ENCODE measurements around the gene ICE1. TPM values are rescaled to one million over a fixed set of nuclear protein-coding genes. Genes with fewer than 3 reads are reported as not detected.
"Not testable (repeated sequence)": the region's sequence is repeated elsewhere in the genome, so short reads cannot be mapped to it uniquely, and the experiment has no call there.

Gene ICE1
- total RNA-seq, 1 donor, result 60.9 TPM

DNA sequence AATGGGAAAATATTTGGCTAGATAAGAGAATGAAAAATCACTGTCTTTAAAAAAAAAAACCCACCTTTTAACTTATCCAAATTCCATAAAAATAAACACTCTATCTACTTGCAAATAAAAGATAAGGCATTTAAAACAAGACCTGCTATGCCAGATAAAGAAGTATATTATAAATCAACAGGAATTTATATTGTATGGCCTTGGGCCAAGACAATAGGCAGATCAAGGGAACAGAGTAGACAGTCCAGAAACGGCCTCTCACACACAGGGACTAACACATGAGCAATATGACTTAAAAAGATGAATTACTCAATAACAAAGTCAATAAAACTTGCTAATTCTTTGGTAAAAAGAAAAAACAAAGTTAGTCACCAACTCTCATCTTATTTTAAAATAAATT is 34.7 kb upstream of the ICE1 start:
- Histone ChIP-seq H3K4me3 (ENCODE audit: low read length) (no peak overlapping the region), H3K27me3 (ENCODE audit: insufficient read depth, low read length) (no peaks in the 10 kb centered on the region), H3K9me3 (ENCODE audit: low read depth, low read length) (no peaks in the 10 kb centered on the region), H3K4me1 (ENCODE audit: insufficient read depth, low read length) (no peaks in the 10 kb centered on the region)

GRCh38 chr5:5390121-5390869 is 32.2 kb upstream of the ICE1 start:
- not testable (repeated sequence) for H3K9me3 ChIP-seq (ENCODE audit: low read depth, low read length); H3K27me3 ChIP-seq (ENCODE audit: insufficient read depth, low read length); H3K4me1 ChIP-seq (ENCODE audit: insufficient read depth, low read length); H3K4me3 ChIP-seq (ENCODE audit: low read length)

GRCh38 chr5:5392504-5392903 is 30.0 kb upstream of the ICE1 start:
- H3K9me3 ChIP-seq (ENCODE audit: low read depth, low read length); H3K4me1 ChIP-seq (ENCODE audit: insufficient read depth, low read length); H3K4me3 ChIP-seq (ENCODE audit: low read length); H3K27me3 ChIP-seq (ENCODE audit: insufficient read depth, low read length): not testable (repeated sequence)

GRCh38 chr5:5394384-5394986 is 28.0 kb upstream of the ICE1 start:
- not testable (repeated sequence) for H3K4me3 ChIP-seq (ENCODE audit: low read length); H3K4me1 ChIP-seq (ENCODE audit: insufficient read depth, low read length); H3K27me3 ChIP-seq (ENCODE audit: insufficient read depth, low read length); H3K9me3 ChIP-seq (ENCODE audit: low read depth, low read length)

DNA sequence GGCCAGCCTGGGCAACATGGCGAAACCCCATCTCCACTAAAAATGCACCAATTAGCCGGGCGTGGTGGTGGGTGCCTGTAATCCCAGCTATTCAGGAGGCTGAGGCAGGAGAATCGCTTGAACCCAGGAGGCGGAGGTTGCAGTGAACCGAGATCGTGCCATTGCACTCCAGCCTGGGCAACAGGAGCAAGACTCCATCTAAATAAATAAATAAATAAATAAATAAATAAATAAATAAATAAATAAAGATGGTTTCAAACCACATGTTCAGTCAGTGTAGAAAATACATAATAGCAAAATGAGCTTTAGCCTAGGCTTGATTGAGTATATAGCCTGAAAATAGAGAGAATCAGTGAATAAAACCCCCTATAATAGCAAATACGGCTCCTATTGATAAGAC is 27.4 kb upstream of the ICE1 start:
- not testable (repeated sequence) for H3K4me3 ChIP-seq (ENCODE audit: low read length)

GRCh38 chr5:5398071-5398470 is 24.4 kb upstream of the ICE1 start:
- no peaks in the 10 kb centered on the region for H3K9me3 ChIP-seq (ENCODE audit: low read depth, low read length)

More for the DNA sequence above, 27.4 kb upstream of the ICE1 start:
- H3K9me3 ChIP-seq (ENCODE audit: low read depth, low read length); H3K4me1 ChIP-seq (ENCODE audit: insufficient read depth, low read length); H3K27me3 ChIP-seq (ENCODE audit: insufficient read depth, low read length): not testable (repeated sequence)

DNA sequence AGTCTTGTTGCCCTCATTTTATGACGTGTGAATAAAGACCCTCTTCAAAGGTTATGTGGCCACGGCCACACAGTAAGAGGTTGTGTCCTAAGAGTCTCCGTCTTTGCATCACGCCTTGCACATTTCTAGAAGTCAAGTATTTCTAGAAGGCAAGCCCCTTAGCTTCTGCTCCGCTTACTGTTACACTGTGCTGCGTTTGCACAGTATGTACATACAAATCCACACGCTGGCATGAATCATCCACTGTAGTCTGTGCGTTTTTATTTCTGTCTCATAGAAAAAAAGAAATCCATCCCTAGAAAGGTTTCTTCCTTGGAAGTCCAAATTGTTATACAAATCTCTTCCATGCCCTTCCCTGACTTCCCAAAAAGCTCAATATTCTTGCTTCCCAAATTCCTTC is 21.4 kb upstream of the ICE1 start:
- H3K4me3 ChIP-seq (ENCODE audit: low read length), result no peak overlapping the region
- no peaks in the 10 kb centered on the region for H3K27me3 ChIP-seq (ENCODE audit: insufficient read depth, low read length)
- no peaks in the 10 kb centered on the region for H3K4me1 ChIP-seq (ENCODE audit: insufficient read depth, low read length)
- no peaks in the 10 kb centered on the region for H3K9me3 ChIP-seq (ENCODE audit: low read depth, low read length)

More at GRCh38 chr5:5398071-5398470, 24.4 kb upstream of the ICE1 start:
- H3K4me1 ChIP-seq (ENCODE audit: insufficient read depth, low read length), result no peaks in the 10 kb centered on the region
- no peaks in the 10 kb centered on the region for H3K27me3 ChIP-seq (ENCODE audit: insufficient read depth, low read length)
- H3K4me3 ChIP-seq (ENCODE audit: low read length), result no peak overlapping the region

DNA sequence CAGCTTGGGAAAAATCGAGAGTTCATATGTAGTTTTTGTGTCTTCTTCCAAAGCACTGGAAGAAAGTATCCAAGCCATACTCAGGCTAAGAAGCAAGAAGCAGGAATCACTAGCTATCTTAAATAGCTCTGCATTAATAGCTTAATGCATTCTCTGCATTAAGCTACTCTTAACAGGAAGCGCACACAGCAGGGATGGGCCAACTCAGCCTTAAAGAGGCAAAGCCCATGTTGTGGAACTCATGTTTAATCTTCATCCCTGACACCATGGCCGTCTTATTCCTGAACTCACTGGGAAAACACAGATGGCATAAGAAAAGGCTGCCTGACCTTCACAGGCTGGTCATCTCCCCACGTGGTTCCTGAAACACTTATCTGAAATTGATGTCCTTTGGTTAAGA is 18.7 kb upstream of the ICE1 start:
- H3K4me1 ChIP-seq (ENCODE audit: insufficient read depth, low read length), result no peaks in the 10 kb centered on the region
- H3K4me3 ChIP-seq (ENCODE audit: low read length), result no peak overlapping the region
- H3K9me3 ChIP-seq (ENCODE audit: low read depth, low read length), result no peaks in the 10 kb centered on the region
- no peaks in the 10 kb centered on the region for H3K27me3 ChIP-seq (ENCODE audit: insufficient read depth, low read length)

DNA sequence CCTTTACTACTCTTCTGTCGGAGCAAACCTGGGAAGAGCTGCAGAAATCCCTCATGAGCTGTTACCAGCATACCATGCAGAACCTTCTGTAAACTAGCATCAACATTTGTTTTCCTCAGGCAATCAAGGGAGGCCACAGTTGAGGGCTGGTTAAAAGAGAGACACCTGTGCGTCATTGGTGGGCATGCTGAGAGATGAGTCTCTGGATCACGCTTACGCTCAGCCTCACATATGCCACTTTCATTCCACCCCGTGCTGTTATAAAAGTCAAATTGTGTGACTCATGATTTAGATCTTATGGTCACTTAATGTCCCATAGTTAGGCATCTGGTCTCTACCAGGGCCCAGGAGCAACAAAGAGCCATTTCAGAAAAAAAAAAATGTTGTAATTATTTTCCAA is 18.1 kb upstream of the ICE1 start:
- peaks cover 4% of the 10 kb centered on the region for H3K9me3 ChIP-seq (ENCODE audit: low read depth, low read length)
- no peaks in the 10 kb centered on the region for H3K4me1 ChIP-seq (ENCODE audit: insufficient read depth, low read length)
- H3K4me3 ChIP-seq (ENCODE audit: low read length), result no peak overlapping the region
- no peaks in the 10 kb centered on the region for H3K27me3 ChIP-seq (ENCODE audit: insufficient read depth, low read length)

GRCh38 chr5:5405441-5405840 is 17.0 kb upstream of the ICE1 start:
- no peak overlapping the region for H3K4me3 ChIP-seq (ENCODE audit: low read length)
- peaks cover 10% of the 10 kb centered on the region for H3K9me3 ChIP-seq (ENCODE audit: low read depth, low read length)
- no peaks in the 10 kb centered on the region for H3K4me1 ChIP-seq (ENCODE audit: insufficient read depth, low read length)
- H3K27me3 ChIP-seq (ENCODE audit: insufficient read depth, low read length), result no peaks in the 10 kb centered on the region

DNA sequence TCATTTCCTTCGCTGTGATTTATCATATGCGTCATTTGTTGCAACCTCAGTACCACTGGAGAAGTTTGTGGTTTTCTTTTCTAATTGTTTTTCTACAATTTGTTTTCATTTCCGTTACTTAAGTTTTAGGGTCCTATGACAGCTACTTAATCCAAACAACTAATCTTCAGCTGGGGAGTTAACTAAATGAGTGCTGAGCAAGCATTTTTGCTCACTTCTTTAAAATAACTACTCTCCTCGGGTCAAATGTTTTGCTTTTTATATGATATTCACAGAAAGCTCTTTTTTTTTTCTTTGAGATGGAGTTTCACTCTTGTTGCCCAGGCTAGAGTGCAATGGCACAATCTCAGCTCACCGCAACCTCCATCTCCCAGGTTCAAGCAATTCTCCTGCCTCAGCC is 14.6 kb upstream of the ICE1 start:
- H3K27me3 ChIP-seq (ENCODE audit: insufficient read depth, low read length), result no peaks in the 10 kb centered on the region
- H3K9me3 ChIP-seq (ENCODE audit: low read depth, low read length), result peaks cover 10% of the 10 kb centered on the region
- no peaks in the 10 kb centered on the region for H3K4me1 ChIP-seq (ENCODE audit: insufficient read depth, low read length)
- H3K4me3 ChIP-seq (ENCODE audit: low read length), result no peak overlapping the region

DNA sequence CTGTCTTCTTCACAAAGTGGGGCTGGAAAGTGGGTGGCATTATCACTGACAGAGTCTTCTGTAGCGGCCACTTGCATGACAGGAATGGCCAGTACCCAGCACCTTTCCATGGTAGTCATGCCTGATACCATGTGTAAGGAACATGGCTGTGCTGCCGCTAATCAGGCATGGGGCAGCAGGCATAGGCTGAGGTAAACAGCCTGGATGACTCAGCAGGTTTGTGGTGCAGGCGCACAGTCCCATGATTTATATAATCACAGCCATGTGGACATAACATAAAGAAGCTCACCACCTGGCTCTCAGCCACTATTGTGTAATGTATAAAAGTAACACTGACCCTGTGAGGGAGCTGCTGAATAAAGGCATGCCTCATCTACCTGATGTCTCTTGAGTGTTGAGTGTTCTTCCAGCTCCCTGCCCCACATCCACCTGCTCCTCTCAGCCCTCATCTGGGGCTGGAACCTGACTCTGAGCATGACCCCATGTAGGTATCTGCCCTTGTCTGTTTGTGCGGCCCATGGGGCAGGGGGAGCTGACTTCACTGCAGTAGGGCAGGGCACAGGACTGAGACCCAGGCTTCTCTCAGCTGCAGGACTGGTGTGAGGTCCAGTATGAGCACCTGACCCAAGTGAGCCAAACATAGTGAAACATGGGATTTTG is 13.2 kb upstream of the ICE1 start:
- Histone ChIP-seq H3K4me3 (ENCODE audit: low read length) (no peak overlapping the region), H3K4me1 (ENCODE audit: insufficient read depth, low read length) (no peaks in the 10 kb centered on the region), H3K9me3 (ENCODE audit: low read depth, low read length) (peaks cover 10% of the 10 kb centered on the region), H3K27me3 (ENCODE audit: insufficient read depth, low read length) (no peaks in the 10 kb centered on the region)

- H3K27me3 ChIP-seq (ENCODE audit: insufficient read depth, low read length); H3K4me3 ChIP-seq (ENCODE audit: low read length); H3K4me1 ChIP-seq (ENCODE audit: insufficient read depth, low read length): not testable (repeated sequence)
- peaks cover 10% of the 10 kb centered on the region for H3K9me3 ChIP-seq (ENCODE audit: low read depth, low read length)
Observed at GRCh38 chr5:5413856-5414255, 8.6 kb upstream of the ICE1 start.

GRCh38 chr5:5414999-5415398 is 7.5 kb upstream of the ICE1 start:
- Histone ChIP-seq H3K4me1 (ENCODE audit: insufficient read depth, low read length) (no peaks in the 10 kb centered on the region), H3K27me3 (ENCODE audit: insufficient read depth, low read length) (no peaks in the 10 kb centered on the region), H3K4me3 (ENCODE audit: low read length) (no peak overlapping the region), H3K9me3 (ENCODE audit: low read depth, low read length) (peaks cover under 1% of the 10 kb centered on the region)

DNA sequence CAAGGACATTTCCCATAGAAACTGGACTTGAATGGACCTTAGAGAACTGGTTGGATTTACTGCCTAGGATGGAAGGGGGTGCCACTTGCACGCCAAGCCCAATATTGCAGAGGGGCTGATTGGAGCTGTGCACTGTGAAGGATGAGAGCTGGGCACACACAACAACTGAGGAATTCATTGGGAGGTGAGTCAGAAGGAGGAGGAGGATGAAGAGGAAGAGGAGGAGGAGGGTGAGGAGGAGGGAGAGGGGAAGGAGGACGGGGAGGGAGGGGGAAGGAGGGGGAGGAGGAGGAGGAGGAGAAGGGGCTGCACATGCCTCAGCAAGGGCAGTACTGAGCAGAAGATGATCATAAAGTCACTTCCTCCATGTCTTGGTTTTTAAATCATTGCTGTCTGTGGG is 5.7 kb upstream of the ICE1 start:
- Histone ChIP-seq H3K4me3 (ENCODE audit: low read length) (no peak overlapping the region), H3K27me3 (ENCODE audit: insufficient read depth, low read length) (no peaks in the 10 kb centered on the region), H3K9me3 (ENCODE audit: low read depth, low read length) (no peaks in the 10 kb centered on the region), H3K4me1 (ENCODE audit: insufficient read depth, low read length) (peaks cover 10% of the 10 kb centered on the region)

GRCh38 chr5:5418006-5418405 is 4.5 kb upstream of the ICE1 start:
- H3K27me3 ChIP-seq (ENCODE audit: insufficient read depth, low read length), result no peaks in the 10 kb centered on the region
- H3K4me3 ChIP-seq (ENCODE audit: low read length), result no peak overlapping the region
- peaks cover 12% of the 10 kb centered on the region for H3K4me1 ChIP-seq (ENCODE audit: insufficient read depth, low read length)
- H3K9me3 ChIP-seq (ENCODE audit: low read depth, low read length), result no peaks in the 10 kb centered on the region
